NCI-H460 (cell line): ENCODE results near the gene SMCO2. TPM values are rescaled to one million over a fixed set of nuclear protein-coding genes. Genes with fewer than 3 reads are reported as not detected.

Source experiments
- DNase-seq: peaks from one replicate; pipeline ENCODE4 v3.0.0-alpha.2; 2016; ENCODE audit warnings: low read depth; ENCODE audit errors: extremely low read depth
- total RNA-seq: library from RNA; depleted of rRNA; stranded (reverse); fragments of >200 nt; shearing (Covaris generic); gene quantifications from 2 replicates; pipeline ENCODE4 v1.2.3, GENCODE V29; 2014; rRNA removed

Gene SMCO2
- total RNA-seq, 1 experiment from 2014 or later: 0.27 TPM

DNA sequence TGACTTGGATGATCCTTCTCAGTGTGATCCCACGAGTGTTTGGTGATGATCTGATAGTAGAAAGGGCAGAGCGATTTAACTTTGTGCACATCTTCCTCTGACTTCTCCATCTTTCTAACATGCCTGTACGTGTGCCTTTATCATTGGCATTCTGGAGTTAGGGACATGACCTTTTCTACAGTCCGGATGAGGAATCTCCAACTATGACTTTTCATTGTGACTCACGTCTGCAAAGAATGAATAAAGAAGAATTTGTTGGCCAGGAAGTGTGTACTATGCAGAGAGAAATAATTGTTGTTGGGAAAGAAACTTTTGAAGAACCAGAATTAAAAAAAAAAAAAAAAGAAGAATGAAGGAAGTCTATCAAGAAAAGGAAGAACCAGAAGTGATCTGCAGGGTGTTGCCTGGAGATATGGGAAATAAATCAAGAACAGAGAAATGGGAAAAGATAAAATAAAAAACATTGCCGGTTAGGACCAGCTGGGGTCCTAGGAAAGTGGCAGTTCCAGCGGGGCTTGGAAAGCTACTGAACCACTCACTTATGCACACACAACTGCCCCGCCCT is 102.8 kb downstream of the SMCO2 start:
- peak; percentile 83 for DNase-seq

DNA sequence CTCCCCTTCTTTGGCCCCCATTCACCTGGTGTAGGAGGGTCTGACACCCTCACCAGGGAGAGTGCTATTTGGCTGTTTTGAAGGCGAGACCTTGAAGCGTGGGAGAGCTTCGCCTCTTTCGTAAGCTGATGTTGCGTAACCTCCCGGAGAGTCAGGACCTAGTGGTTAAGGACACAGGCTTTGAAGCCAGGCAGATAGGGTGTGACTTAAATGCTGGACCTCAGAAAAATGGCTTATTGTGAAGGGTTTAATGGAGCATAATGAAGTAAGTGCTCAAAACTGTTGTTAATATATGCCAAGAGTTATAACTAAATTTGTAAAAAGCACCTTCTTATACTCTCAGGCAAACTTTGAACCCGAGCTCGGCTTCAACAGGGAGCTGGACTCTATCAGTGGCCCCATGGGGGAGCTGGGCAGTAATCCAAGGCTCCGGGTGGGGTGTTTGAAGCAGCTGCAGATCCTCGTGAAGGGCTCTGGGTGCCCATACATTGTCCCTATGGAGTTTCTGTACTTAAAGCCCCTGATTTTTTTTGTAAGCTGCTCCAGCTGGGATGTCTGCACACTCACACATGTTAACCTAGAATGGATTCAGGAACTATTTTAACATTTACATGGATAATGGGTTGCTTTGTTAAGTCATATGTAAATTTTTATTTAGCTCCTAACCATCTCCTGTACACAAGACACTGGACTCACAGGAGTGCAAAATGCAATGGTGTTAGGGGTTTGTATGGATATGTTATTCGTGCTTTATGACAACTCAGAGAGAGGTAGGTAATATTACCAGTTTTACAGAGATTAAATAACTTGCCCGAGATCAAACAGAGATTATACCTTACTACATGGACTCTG is 103.5 kb downstream of the SMCO2 start:
- DNase-seq: peak; percentile 95

DNA sequence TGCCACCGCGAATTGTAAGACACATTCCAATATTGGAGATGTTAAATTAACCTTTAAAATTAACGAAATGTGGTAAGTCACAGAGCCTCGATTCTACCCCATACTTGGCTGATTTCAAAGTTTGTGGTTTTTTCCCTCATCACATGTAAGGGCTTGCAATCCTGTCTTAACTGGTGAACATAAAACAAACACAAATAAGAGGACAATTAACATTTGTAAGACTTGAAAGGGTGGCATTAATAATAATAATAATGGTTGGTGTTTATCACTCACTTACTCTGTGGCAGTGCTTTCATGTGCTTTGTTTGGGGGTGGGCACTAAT is 104.1 kb downstream of the SMCO2 start:
- DNase-seq: no peak

DNA sequence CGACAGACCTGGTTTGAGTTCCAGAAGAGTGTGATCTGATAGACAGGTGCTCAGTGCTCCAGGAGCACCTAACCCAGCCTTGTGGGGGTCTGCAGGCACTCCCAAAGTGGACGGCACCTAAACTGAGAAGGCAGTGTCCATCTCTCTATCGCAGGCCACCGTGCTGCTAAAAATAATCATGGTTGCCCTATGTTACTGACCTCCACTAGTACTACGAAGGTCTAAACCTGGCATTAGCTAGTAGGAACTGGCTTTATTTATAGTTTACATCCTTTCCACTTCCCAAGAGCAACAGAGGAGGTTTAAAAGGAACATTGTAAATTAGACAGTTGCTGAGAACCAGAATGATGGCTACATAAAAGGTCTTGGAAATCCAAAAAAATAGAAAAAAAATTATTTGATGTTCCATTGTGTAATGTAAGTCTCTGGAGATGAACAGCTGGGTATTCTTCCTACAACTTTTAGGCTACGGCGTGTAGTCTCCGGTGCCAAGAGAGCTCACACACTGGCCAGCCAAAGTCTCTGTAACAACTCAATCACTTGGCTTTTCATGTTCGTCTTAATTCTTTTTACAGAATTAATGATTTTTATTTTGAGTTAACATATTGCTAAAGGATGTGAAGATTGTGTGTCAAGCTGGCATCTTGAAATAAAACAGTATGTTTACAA is 104.8 kb downstream of the SMCO2 start:
- no peak for DNase-seq

Other genes starting within 250 kb of the SMCO2 start
- gene STK38L, start 202.4 kb upstream of the SMCO2 start, total RNA-seq: 17.6 and 19.4 TPM in 2 replicates
- gene BMAL2, start 113.9 kb upstream of the SMCO2 start, total RNA-seq: 10.4 and 10.9 TPM in 2 replicates
- gene PPFIBP1, start 77.5 kb downstream of the SMCO2 start, total RNA-seq: 66.2 and 75.1 TPM in 2 replicates
- gene REP15, start 249.7 kb downstream of the SMCO2 start, total RNA-seq: 0.23 and 0.30 TPM in 2 replicates